ENCODE data around the gene ATF7.
"Not testable (repeated sequence)": the region's sequence is repeated elsewhere in the genome, so short reads cannot be mapped to it uniquely, and the experiment has no call there.

Gene ATF7

DNA sequence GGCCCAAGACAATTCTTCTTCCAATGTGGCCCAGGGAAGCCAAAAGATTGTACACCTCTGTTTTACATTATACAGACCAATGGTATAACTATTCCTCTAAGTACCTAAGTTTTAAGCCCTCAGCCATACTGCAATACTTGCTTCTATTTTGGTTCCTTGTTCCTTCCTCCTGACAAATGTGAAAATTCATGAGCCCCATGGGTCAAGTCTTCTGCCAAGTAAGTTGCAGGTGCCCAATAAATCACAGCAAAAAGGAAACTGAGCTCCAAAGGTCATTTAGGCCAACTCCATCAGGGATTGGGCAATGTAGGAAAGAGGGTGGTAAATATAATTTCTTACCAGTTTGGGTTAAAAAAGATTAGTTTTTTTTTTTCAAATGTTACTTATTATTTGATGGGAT lies 61.2 kb downstream of the ATF7 start:
- no peak for DNase-seq (ENCODE audit: low read depth)

DNA sequence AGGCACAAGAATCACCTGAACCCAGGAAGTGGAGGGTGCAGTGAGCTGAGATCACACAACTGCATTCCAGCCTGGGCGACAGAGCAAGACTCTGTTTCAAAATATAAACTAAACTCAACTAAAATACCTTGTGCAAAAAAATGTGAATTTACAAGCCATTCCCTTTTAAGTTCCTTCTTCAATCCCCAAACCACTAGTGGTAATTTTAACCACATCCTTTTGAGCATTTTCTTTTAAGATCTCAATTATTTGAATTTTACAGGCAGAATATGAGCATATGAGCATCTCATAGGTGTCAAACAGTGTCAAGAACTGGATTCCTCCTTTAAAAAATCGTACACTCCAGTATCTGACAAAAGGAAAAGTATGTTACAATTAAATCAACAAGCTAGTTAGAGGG lies 61.9 kb downstream of the ATF7 start:
- no peak for DNase-seq (ENCODE audit: low read depth)

DNA sequence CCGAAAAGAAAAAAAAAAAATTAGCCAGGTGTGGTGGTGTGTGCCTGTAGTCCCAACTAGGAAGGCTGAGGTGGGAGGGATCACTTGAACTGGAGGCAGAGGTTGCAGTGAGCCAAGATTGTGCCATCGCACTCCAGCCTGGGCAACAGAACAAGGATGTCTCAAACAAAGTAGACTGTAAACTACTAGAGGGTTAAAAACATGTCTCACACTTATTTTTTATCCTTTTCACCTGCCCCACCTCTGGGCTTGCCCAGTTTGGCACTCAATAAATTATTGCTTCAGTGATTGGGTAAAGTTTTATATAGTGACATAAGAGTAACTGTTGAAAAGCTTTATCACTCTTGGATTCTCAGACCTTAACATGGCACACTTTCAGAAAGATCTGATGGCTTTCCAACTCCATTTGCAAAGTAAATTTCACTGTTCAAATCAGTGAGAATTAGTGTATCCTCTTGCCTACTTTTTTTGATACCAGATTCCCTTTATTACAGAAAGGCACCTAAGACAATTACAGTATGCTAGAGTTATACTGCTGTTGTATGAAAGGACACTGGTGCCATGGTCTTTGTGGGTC lies 62.6 kb downstream of the ATF7 start:
- no peak for DNase-seq (ENCODE audit: low read depth)

DNA sequence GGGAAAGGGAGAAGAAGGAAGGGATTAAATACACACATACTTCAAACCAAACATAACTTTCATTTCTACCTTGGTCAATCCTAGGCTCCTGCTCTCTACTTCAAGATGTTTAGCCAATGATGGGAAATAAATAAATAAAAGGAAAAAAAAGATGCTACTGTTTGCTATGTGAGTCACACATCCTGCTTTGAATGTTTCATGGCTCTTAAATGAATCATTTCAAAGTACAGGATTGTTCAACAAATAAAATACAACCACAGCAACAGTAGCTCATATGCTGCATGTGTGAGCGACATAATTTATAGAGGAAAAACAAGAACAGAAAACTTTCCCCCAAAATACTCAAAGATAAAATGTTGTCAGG lies 64.6 kb downstream of the ATF7 start:
- DNase-seq (ENCODE audit: low read depth), result peak; percentile 81

DNA sequence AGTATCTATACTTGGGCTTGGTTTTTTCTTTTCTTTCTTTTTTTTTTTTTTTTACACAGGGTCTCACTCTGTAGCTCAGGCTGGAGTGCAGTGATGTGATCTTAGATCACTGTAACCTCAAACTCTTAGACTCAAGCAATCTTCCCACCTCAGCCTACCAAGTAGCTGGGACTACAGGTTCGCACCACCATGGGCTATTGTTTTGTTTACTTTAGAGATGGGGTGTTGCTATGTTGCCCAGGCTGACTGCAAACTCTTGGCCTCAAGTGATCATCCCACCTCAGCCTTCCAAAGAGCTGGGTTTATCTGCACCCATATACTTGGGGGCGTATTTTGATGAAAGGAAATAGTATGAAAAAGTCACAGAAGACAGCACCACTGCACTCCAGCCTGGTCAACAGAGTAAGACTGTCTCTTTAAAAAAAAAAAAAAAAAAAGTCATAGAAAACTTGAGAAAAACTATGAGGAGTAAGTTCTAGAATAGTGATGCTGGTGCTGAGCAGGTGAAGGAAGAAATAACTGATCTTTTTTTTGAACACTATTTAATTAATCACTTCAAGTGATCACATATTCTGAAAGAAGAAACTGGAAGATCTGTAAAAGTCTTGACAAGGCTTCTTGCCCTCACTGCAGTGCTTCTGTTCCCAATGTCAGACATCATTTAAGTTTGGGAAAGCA lies 65.1 kb downstream of the ATF7 start:
- no peak for DNase-seq (ENCODE audit: low read depth)

DNA sequence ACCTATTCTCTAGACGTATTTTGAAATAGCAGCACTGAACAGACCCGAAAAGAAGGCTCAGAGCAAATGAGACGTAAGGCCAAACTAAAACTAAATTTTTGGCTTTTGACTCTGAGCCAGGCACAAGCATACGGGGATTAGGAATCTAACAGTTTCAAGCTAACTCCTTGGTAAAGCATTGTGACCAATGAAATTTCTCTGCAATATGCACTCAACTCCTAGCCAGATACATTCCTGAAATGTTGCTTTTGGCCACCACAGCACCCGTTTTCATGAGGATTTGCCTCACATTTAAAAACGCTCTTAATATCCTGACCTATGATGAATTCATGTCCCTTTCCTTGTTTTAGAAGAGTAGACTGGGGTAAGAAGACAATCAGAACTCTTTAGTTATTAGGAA lies 65.8 kb downstream of the ATF7 start:
- DNase-seq (ENCODE audit: low read depth), result no peak

DNA sequence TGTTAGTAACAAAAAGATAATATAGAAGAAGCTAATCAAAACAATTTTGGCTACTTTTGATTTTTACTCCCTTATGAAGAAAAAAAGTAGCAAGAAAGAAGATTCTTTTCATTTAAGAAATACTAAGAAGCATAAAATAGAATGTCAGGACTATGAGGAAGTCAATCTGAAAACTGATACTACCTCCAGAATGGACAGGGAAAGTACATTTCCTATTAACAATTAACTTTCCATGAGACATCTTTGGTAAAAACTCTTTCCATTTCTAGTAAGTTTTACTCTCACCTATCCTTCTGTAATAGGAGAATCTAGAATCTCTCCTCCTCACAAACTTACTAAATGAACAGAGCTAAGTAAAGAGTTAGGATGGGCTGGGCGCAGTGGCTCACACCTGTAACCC lies 67.6 kb downstream of the ATF7 start:
- no peak for DNase-seq (ENCODE audit: low read depth)

DNA sequence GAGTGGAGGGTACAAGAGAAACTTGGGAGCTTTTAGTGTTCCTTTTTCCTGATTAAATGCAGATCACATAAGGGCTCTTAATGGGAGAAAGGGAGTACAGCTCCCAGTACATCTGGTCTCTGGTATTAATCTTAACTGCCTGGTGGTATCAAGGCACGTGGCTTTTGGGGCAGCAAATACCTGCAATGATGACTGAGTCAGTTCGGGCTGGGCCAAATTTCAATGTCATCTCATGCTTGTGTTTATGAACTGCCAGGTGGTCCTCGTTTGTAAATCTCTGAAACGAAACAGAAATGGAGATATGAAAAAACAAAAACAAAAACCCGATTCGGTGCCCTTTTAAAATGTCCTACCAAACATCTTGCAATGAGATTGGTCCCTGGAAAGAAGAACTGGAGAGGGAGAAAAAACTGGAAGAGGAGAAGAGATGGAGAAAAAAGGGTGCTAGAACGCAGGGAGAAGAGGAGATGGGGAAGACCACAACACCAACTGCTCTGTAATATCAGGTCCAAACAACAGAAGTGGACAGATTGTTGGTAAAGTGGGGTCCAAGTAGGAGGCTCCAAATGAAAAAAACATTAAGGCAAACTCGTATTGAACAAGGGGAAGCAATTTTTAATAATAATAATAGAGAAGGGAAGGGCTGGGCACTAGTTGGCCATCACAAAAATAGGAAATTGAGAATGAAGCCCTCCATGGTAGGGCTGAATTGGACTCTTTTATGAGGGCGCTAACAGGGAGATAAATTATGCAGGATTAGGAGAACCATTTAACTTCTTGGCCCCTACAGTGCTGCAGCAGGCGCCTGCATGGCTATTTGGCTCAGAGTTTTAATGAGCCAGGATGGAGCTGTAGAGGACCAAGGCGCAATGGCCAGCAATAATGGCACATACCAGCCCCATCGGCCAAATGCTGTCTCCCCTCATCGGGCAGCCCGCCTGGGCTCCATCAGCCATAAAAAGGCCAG lies 73.5 kb downstream of the ATF7 start:
- no peak for DNase-seq (ENCODE audit: low read depth)

DNA sequence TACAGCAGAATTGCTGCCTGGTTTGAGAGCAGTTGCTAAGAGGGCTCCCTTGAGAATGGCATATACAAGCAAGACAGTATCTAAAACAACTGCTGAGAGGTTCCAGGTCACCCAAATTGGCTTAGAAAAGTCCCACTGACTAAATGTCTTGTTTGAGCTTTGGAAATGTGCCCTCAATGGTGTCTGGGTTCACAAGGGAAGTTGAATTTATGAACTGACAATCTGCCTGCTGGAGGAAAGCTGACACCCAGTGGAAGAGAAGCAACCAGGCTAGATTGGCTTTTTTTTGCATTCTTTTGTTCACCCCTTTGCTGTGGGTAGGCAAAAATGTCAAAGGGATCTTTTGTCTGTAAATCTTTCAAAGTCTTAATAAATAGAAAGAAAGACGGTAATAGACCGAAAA lies 74.3 kb downstream of the ATF7 start:
- DNase-seq (ENCODE audit: low read depth), result no peak

DNA sequence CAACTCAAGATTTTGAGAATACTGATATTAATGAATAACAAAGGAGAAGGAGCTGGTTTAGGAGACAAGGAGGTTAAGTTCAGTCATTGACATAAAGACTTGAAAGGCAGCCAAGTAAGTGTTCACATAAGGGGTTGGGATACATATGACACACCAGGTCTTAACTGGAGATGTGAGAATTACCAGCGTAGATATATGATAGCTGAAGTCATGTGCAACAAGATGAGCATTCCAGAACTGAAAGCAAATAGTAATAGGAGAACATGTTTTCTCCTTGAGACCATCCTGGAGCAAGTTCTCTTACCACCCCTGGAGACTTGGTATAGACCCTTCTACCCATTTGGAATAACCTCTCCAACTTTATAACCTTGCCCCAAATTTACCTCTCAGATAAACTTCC lies 75.6 kb downstream of the ATF7 start:
- DNase-seq (ENCODE audit: low read depth), result no peak

DNA sequence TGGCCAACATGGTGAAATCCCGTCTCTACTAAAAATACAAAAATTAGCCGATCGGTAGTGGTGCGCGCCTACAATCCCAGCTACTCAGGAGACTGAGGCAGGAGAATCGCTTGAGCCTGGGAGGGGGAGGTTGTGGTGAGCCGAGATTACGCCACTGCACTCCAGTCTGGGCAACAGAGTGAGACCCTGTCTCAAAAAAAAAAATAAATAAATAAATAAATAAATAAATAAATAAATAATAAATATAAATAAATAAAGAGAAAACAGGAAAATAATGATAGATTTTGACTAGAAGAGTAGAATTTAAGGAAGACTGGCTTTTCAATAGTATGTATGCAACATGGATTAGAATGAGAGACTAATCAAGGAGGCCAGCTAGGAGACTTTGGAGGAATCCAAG lies 76.1 kb downstream of the ATF7 start:
- not testable (repeated sequence) for DNase-seq (ENCODE audit: low read depth)

DNA sequence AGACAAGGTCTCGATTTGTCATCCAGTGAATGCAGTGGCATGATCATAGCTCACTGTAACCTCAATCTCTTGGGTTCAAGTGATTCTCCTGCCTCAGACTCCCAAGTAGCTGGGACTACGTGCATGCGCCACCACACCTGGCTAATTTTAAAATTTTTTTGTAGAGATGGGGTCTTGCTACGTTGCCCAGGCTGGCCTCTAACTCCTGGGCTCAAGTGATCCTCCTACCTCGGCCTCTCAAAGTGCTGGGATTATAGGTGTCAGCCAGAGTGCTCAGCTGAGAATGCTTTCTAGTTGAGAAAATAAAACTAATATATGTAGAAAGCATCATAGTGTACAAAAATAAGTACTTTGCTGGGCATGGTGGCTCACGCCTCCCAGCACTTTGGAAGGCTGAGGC lies 77.8 kb downstream of the ATF7 start:
- not testable (repeated sequence) for DNase-seq (ENCODE audit: low read depth)

DNA sequence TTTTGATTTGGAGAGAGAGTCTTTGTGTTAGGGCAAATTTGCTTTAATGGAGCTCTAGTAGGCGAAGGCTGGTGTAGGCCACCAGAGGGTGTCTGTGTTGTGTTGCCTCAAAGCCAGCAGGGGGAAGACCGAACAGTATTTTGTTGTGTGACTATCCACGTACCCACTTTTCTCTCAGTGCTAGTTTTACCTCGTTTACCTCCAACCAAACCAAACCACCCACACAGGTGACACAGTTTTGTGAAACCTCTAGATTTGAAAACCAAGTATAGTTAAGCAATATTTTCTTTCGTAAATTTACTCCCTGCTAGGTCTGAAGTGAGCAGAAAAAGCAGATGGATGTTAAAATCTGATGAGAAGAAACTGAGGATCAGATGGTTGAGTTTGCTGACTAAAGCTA lies 82.6 kb downstream of the ATF7 start:
- DNase-seq (ENCODE audit: low read depth), result peak; percentile 16

DNA sequence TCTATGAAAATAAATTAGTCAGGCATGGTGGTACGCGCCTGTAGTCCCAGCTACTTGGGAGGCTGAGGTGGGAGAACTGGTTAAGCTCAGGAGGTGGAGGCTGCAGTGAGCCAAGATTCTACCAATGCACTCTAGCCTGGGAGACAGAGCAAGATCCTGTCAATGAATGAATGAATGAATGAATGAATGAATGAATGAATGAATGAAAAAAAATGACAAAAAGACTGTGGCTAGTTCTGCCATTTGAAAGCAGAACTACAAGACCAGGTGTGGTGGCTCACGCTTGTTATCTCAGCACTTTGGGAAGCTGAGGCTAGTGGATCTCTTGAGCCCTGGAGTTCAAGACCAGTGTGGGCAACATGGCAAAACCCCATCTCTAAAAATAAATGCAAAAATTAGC lies 86.7 kb downstream of the ATF7 start:
- no peak for DNase-seq (ENCODE audit: low read depth)

DNA sequence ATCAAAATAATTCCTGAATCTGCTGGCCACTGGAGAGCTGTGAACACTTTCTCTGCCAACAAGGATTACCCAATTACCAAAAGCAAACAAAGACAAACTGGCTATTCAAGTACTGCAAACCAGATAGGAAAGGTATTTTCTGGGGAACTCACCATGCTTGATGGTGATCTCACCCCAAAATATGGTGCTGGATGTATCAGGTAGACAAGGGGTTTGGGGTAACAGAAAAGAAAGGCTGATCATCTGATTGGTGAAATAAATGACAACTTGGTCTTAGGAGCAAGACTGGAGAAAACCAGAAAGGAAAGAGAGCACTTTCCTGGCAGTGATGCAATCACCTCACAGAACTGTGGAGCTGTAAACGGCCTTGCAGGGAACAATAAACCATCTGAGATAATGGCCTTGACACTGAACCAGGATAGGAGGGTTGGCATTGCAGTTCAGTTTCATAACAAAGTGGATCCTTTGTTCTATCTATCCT lies 87.9 kb downstream of the ATF7 start:
- DNase-seq (ENCODE audit: low read depth), result peak; percentile 74

DNA sequence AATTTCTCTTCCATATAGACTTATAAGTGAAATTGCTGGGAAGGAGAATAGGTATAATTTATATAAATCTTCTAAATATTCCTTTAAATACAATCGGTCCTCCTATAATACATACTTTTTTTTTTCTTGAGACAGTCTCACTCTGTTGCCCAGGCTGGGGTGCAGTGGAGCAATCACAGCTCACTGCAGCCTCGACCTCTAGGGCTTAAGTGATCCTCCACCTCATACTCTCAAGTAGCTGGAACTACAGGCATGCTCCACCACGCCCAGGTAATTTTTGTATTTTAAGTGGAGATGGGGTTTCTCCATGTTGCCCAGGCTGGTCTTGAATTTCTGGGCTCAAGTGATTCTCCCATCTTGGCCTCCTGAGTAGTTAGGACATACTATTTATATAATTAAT lies 89.2 kb downstream of the ATF7 start:
- no peak for DNase-seq (ENCODE audit: low read depth)

DNA sequence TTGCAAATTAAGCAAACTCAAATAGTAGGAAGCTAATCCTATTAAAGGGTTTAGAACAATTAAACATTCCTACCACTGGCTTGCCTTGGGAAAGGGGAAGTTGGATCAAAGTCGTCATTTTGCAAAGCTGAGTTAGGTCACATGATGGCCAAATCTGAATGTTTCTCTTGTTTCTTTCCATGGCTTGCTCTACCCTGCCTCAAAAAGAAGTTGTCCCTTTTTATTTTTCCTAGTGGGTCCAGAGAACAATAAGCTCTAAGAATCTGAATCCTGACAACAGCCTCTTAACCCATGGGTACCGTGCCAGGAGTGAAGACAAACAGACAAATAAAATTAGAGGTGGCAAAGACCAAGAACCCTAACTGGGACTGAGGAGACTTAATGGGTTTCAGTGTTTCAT lies 92.7 kb downstream of the ATF7 start:
- DNase-seq (ENCODE audit: low read depth), result no peak

DNA sequence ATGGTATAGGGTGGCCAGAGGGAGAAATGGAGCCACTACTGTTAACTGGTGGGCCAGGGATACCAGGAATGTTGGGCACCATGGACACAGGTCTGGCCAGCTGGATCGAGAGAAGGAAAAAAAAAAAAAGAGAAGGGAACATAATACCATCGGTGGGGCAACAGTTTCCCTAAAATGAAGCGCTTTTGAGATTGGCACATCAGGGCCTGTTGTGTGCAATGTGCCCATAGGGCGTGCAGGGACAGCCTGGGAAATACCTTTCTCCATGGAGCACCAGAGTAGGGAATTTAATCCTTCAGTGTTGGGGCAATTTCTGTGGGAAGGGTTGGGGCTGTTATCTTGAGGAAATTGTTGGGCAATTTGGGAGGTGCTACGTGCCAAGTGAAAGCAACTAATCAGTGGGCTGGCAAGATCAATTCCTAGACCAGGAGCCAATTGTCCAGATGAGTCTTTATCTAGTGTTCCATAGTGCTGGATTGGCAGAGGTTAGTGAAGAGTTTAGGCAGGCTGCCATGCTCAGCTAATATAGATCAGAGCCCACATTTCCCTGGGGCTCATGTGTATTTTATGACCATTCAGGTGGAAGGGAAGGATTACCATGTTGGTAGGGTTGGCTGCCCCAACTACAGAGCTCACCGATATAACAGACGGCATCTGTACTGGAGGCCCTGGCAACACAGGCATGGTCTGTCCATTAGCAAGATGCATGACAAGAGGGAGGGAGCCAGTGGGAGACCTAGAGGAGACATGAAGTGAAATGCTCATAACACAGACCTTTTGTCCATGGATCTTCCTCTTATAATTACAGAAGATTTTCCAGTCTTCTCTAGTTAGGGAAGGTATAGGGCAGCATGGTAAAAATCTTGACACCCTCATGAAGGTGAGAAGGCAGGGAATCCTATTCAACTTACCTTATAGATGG lies 93.4 kb downstream of the ATF7 start:
- DNase-seq (ENCODE audit: low read depth), result no peak

DNA sequence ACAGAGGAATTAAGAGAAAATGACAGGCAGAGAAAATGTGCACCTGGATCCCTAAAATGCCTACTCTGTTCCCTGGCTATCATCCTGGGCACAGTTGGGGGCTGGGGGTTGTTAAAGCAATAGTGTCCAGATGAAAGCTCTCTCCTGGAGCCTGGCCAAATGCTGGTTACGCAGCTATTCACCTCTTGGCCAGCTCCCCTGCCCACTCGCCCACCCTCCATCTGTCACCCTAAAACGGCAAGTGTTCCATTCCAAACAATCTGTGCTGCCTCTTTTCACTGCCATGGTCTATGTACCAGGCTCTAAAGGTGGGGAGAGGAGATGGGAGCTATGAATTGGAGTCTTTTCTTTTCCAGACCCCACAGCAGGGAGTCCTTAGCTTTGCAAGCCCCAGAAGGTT lies 94.2 kb downstream of the ATF7 start:
- no peak for DNase-seq (ENCODE audit: low read depth)

DNA sequence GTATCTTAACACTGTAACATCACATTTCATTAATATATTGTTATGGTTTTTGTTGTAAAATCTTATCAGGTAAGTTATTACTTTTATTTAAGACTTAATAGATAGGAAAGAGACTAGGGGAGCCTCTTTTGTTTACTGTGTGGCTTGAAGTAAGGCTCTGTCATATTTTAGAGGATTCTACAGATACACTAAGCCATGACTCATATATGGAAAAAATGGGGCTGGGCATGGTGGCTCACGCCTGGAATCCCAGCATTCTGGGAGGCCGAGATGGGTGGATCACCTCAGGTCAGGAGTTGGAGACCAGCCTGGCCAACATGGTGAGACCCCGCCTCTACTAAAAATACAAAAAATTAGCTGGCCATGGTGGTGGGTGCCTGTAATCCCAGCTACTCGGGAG lies 95.3 kb downstream of the ATF7 start:
- DNase-seq (ENCODE audit: low read depth), result no peak

DNA sequence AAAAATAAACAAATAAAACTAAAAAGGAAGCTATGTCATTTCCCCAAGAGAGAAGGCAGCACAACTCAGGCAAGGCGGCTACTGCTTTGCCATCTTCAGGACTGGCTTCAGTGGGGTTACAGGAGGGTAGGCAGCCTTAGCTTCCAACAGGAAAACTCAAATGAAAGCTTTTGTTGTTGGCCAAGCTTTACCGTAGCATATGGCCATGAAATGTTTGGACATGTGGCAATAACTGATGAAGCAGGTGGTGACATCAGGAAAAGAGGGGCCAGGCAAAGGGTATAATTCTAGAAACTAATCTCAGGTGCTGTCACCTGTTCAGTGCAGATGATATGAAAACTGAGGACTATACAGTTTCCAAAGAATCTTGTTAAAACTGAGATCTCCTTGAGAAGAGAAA lies 96.1 kb downstream of the ATF7 start:
- no peak for DNase-seq (ENCODE audit: low read depth)

DNA sequence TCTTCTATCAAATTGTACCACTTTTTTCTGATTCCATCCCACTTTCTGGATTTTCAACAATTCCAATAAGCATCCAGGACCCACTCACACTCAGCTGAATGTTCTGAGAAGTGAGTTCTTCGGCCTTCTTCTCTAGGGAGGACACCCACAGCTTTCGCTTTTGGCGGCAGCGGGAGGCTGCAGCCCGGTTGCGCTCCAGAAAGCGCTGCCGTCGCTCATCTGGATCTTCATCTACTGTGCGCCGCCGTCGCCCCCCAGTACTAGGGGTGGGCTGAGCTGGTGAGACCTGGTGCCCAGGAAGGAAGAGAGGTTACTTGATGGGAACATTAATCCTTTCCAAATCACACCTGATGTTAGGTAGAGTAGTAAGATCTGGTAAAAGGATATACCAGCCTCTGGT lies 101.7 kb downstream of the ATF7 start:
- no peak for DNase-seq (ENCODE audit: low read depth)

Data from GM04503 (cell line).